Thoracic aorta (tissue), 2 donors: Measurements from ENCODE around the gene A4GALT. TPM values are rescaled to one million over a fixed set of nuclear protein-coding genes. Genes with fewer than 3 reads are reported as not detected.

Source experiments
- ATAC-seq: fragments of 150-250 bp; one replicate; pipeline ENCODE4 v1.8.0; 2017; ENCODE audit warnings: low read depth; ENCODE audit not compliant: insufficient number of reproducible peaks, low FRiP score
- DNase-seq: peaks from one replicate; pipeline ENCODE4 v3.0.0-alpha.2; 2020; ENCODE audit warnings: low spot score
- H3K27ac ChIP-seq, 2 donors: fragments of 200-600 bp; sonication (generic); 1 replicate in 1 of 2; 2 replicates in 1 of 2; pipeline ENCODE4 v1.5.1; 2016; ENCODE audit warnings: mild to moderate bottlenecking in 2 of 2, moderate library complexity in 2 of 2
- H3K27me3 ChIP-seq: fragments of 200-600 bp; sonication (generic); replicated peaks from 2 replicates; pipeline ENCODE4 v1.6.0; 2016; ENCODE audit warnings: mild to moderate bottlenecking; ENCODE audit not compliant: insufficient read depth
- H3K36me3 ChIP-seq: fragments of 200-600 bp; sonication (generic); one replicate; pipeline ENCODE4 v1.5.1; 2016
- H3K4me1 ChIP-seq, 2 donors: fragments of 200-600 bp; sonication (generic); 1 replicate in 1 of 2; 2 replicates in 1 of 2; pipeline versions ENCODE4 v1.5.1 to v1.6.0; 2016; ENCODE audit warnings: low read depth in 2 of 2, mild to moderate bottlenecking in 1 of 2; ENCODE audit not compliant: control insufficient read depth in 1 of 2
- H3K4me3 ChIP-seq: fragments of 200-600 bp; sonication (generic); 2 replicates; pipeline ENCODE4 v1.5.1; 2016; ENCODE audit warnings: mild to moderate bottlenecking
- H3K9me3 ChIP-seq: fragments of 200-600 bp; sonication (generic); 2 replicates; pipeline ENCODE4 v1.5.1; 2016
- total RNA-seq, 2 donors: library from RNA; depleted of rRNA; stranded (reverse); fragments of >200 nt; gene quantifications; one replicate each; pipeline versions ENCODE4 v1.1.0 to v1.2.3, GENCODE V29; 2016
- TF ChIP-seq, protein P1 (sequence below): fragments of 200-600 bp; sonication (generic); IDR thresholded peaks from one replicate; pipeline ENCODE4 v1.5.1; 2019; ENCODE audit warnings: antibody characterized with exemption

A4GALT gene
- total RNA-seq, 2 donors from 2014 or later: 68.4 to 77.3 TPM

DNA sequence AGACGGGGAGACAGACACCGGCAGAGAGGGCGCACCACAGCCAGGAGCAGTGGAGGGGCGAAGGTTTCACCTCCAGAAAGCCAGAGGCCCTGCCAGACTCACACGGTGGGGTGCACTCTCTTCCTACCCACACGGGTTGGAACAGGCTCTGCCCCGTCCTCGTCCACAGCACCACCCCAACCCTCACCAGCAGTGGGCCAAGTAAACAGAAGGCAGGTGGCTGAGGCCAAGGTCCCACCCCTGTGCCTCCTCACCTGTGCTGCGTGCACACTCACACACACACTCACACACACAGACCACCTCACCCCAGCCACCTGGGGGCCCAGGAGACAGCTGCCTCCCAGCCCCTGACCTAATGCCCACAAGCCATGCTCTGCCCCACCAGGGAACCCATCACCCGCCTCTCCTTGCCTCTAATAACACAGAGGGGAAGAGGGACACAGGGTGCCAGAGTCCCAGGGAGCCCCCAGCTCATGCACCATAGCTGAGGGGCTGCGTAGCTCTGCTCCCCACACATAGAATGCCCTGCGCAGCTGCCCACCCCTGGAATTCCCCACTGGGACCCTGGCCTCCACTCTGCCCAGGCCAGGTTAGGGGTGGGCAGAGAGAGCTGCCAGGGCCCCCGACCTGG lies 74.6 kb downstream of the A4GALT start:
- Histone ChIP-seq H3K4me3 (peak overlapping the region; percentile 100), H3K4me1 (peaks cover 60 to 73% of the 10 kb centered on the region in 2 donors), H3K27me3 (no peaks in the 10 kb centered on the region), H3K9me3 (no peaks in the 10 kb centered on the region), H3K27ac (peak overlapping the region; percentile 95 to 99), H3K36me3 (no peaks in the 10 kb centered on the region)
- ATAC-seq (no peak), DNase-seq (no peak)
- TF ChIP-seq, protein P1, sequence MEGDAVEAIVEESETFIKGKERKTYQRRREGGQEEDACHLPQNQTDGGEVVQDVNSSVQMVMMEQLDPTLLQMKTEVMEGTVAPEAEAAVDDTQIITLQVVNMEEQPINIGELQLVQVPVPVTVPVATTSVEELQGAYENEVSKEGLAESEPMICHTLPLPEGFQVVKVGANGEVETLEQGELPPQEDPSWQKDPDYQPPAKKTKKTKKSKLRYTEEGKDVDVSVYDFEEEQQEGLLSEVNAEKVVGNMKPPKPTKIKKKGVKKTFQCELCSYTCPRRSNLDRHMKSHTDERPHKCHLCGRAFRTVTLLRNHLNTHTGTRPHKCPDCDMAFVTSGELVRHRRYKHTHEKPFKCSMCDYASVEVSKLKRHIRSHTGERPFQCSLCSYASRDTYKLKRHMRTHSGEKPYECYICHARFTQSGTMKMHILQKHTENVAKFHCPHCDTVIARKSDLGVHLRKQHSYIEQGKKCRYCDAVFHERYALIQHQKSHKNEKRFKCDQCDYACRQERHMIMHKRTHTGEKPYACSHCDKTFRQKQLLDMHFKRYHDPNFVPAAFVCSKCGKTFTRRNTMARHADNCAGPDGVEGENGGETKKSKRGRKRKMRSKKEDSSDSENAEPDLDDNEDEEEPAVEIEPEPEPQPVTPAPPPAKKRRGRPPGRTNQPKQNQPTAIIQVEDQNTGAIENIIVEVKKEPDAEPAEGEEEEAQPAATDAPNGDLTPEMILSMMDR: no peak

DNA sequence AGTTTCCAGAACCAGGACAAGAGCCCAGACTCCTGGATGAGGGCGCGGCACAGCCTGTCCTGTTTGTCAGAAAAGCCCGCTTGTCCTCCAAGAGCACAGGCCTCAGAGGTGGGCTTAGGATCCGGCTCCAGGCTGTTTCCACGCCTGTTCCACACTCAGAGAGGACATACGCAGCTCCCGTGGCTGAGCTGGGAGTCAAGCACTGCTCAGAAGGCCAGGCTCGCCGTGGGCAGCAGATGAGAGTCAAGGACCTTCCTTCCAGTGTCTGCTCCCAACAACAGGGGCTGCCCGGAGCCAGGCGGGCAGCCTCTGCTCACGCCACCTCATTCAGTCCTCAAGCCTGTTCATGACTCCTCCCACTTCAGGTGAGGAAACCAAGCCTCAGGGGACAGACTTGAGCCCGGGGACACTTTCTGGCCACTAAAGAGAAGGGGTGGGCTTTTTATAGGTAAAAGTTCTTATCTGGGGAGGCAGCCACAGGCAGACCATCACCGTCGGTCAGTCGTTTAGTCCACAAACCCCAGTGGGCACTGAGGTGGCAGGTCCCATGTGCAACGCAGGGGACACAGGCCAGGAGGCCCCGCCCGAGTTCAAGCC lies 75.2 kb downstream of the A4GALT start:
- H3K27ac ChIP-seq: peak overlapping the region; percentile 95 to 99
- ATAC-seq (no peak), DNase-seq (no peak)
- H3K4me1 ChIP-seq: peaks cover 60 to 73% of the 10 kb centered on the region in 2 donors
- TF ChIP-seq, protein P1: no peak
- no peaks in the 10 kb centered on the region for H3K9me3 ChIP-seq
- no peaks in the 10 kb centered on the region for H3K27me3 ChIP-seq
- no peaks in the 10 kb centered on the region for H3K36me3 ChIP-seq
- H3K4me3 ChIP-seq: peak overlapping the region; percentile 100

DNA sequence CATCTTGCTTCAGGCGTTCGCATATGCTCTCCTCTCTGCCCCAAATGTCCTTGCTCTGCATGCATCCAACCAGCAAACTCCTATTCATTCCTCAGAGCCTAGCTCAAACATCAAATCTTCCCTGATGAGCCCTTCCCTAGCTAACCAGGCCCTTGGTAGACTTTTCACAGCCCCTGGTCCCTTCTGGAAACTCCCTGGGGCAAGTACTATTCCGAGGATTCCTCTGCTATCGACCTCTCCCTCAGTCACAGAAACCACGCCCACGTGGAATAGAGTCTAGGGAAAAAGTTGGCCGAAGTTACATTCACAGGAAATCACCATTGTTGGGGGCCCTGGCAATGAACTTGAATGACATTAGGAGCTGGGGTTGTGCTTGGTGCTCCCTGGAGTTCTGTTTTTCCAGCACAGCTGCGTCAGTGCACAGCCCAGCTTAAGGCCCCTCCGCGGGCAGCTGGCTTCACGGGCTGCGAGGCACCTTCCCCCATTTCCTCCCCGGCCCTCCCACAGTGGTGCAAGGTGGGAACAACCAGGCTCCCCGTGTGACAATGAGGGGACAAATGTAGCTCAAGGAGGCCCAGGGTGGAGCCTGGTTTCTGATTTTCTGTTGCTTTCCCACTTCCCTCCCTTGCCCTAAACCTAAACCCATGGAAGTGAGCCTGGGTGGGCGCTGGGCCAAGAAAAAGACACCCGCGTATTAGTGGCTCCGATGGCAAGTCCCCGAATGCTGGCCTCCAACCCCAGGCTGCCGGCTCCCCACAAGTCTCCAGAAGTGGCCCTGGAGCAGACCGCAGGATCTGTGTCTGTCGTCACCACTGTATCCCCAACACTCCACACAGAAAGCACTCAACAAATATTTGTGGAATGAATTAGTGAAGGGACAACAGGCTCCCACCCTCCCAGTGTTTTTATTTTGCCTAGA lies 76.0 kb downstream of the A4GALT start:
- Histone ChIP-seq H3K9me3 (no peaks in the 10 kb centered on the region), H3K36me3 (no peaks in the 10 kb centered on the region), H3K4me3 (peak overlapping the region; percentile 100), H3K27me3 (no peaks in the 10 kb centered on the region), H3K4me1 (peaks cover 60 to 75% of the 10 kb centered on the region in 2 donors), H3K27ac (peak overlapping the region; percentile 95 to 99)
- DNase-seq (no peak), ATAC-seq (no peak)
- TF ChIP-seq, protein P1: no peak

DNA sequence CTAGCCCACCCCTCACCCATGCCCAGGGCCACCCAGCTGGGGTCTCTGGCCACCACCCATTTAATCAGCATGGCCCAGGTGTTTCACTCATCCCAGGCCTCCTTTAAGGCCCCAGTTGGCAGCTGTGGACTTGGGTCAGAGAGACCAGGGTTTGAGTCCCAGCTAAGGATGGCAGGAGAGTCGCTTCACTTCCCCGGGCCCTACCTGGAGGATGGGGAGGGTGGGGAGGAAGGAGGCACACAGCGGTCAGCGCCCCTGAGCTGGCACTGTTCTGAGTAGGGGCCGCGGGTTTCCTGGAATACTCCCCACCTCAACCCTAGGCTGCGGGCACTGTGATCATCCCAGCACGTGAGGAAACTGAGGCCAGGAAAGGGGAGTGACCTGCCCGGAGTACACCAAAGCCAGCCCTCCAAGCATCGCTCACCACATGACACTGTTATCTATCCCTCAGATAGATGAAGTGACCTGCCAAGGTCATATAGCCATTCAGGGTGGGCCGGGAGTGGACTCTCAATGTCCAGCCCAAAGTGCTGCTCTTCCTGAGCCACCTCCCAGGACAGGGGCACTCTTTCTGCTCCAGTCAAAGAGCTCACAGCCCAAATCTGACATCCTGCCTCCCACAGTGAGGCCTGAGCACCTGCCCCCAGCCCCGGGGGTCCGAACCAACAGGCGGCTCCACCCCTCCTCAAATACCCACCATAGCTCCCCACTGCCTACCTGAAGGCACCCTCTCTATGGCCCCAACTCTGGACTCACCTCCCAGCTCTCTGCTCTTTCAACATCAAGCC lies 76.8 kb downstream of the A4GALT start:
- peaks cover 60 to 81% of the 10 kb centered on the region in 2 donors for H3K4me1 ChIP-seq
- no peak for ATAC-seq
- no peak for DNase-seq
- H3K27ac ChIP-seq: peak overlapping the region; percentile 95 to 99
- H3K27me3 ChIP-seq: no peaks in the 10 kb centered on the region
- no peaks in the 10 kb centered on the region for H3K36me3 ChIP-seq
- no peaks in the 10 kb centered on the region for H3K9me3 ChIP-seq
- H3K4me3 ChIP-seq: peak overlapping the region; percentile 100
- TF ChIP-seq, protein P1: no peak
